ENCODE results near the gene WDR36.

- no peak for TF ChIP-seq GATA2 (IDR thresholded peaks at IDR 0.05; ENCODE audit: low read depth, low read length)
- no peak for TF ChIP-seq GATA3 (IDR thresholded peaks at IDR 0.05; ENCODE audit: low read depth, low read length)
Measured at GRCh38 chr5:111106320-111106948, 14.3 kb downstream of the WDR36 start.

Measured in SH-SY5Y (cell line).